ENCODE data around the gene VWA8. TPM values are rescaled to one million over a fixed set of nuclear protein-coding genes. Genes with fewer than 3 reads are reported as not detected.

Gene VWA8
- total RNA-seq, 1 donor from 2014 or later, result 33.4 TPM

DNA sequence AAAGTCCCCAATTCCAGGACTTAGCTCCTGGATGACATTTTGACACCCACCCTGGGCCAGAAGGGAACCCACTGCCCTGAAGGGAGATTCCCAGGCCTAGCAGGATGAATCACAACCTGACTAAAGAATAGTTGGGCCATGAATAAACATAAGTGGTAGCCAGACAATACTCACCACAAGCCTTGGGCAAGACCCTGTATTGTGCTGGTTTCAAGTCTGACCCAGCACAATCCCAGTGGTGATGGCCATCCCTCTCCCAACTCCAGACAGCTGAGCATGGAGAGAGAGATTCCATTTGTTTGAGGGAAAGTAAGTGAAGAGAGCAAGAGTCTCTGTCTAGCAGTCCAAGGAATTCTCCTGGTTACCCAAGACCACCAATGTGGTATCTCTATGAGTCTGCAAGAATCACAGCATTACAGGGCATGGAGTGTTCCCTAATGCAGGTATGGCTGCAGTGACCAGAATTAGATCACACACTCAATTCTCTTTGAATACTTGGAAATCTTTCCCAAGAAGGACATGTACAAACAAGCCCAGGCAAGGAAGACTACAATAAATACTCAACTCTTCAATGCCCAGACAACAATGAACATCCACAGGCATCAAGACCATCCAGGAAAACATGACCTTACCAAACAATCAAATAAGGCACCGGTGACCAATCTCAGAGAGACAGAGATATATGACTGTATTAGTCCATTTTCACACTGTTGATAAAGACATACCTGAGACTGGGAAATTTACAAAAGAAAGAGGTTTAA, 158.0 kb downstream of the VWA8 start:
- intact Hi-C loops (cut with DNase I), result no loop called here
- no peak overlapping the region for H3K4me3 ChIP-seq

DNA sequence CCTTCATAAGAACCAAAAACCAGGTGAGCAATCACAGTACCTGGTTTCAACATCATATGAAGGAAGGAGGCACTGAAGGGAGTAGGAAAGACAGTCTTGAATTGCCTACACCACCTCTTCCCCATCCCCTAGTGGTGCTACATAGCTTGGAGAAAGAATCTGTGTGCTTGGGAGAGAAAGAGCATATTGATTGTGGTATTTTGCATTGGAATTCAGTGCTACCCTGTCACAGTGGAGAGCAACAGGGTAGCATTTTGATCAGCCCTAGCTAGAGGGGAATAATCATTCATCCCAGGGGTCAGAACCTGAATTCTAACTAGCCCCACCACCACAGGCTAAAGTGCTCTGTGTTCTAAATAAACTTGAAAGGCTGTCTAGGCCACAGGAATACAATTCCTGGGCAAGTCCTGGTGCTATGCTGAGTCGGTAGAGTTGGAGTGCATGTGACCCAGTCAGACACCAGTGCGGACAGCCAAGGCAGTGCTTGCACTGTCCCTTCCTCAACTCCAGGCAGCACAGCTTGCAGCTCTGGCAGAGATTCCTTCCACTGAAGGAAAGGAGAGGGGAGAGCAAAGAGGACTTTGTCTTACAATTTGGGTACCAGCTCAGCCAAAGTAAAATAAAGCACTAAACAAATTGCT, 158.7 kb downstream of the VWA8 start:
- Histone ChIP-seq H3K9me3 (no peaks in the 10 kb centered on the region), H3K4me3 (no peak overlapping the region), H3K27me3 (no peaks in the 10 kb centered on the region), H3K36me3 (peaks cover 3 to 14% of the 10 kb centered on the region in 2 donors), H3K27ac (no peak overlapping the region), H3K4me1 (no peaks in the 10 kb centered on the region)
- intact Hi-C loops (cut with DNase I), result no loop called here
- TF ChIP-seq POLR2A (IDR thresholded peaks at IDR 0.05), result no peak
- no peak for TF ChIP-seq POLR2AphosphoS5 (IDR thresholded peaks at IDR 0.05; ENCODE audit: insufficient read depth in 1 of 2, low read depth in 1 of 2)
- TF ChIP-seq, protein P1, sequence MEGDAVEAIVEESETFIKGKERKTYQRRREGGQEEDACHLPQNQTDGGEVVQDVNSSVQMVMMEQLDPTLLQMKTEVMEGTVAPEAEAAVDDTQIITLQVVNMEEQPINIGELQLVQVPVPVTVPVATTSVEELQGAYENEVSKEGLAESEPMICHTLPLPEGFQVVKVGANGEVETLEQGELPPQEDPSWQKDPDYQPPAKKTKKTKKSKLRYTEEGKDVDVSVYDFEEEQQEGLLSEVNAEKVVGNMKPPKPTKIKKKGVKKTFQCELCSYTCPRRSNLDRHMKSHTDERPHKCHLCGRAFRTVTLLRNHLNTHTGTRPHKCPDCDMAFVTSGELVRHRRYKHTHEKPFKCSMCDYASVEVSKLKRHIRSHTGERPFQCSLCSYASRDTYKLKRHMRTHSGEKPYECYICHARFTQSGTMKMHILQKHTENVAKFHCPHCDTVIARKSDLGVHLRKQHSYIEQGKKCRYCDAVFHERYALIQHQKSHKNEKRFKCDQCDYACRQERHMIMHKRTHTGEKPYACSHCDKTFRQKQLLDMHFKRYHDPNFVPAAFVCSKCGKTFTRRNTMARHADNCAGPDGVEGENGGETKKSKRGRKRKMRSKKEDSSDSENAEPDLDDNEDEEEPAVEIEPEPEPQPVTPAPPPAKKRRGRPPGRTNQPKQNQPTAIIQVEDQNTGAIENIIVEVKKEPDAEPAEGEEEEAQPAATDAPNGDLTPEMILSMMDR (IDR thresholded peaks at IDR 0.05), result no peak
- no peak for DNase-seq (ENCODE audit: extremely low spot score in 2 of 2)

More for the DNA sequence above, 158.0 kb downstream of the VWA8 start:
- Histone ChIP-seq H3K4me1 (no peaks in the 10 kb centered on the region), H3K9me3 (no peaks in the 10 kb centered on the region), H3K36me3 (peaks cover 3 to 14% of the 10 kb centered on the region in 2 donors), H3K27me3 (no peaks in the 10 kb centered on the region), H3K27ac (no peak overlapping the region)
- DNase-seq (ENCODE audit: extremely low spot score in 2 of 2), result no peak
- TF ChIP-seq POLR2AphosphoS5 (IDR thresholded peaks at IDR 0.05; ENCODE audit: insufficient read depth in 1 of 2, low read depth in 1 of 2), result no peak
- no peak for TF ChIP-seq POLR2A (IDR thresholded peaks at IDR 0.05)
- TF ChIP-seq, protein P1 (IDR thresholded peaks at IDR 0.05), result no peak

DNA sequence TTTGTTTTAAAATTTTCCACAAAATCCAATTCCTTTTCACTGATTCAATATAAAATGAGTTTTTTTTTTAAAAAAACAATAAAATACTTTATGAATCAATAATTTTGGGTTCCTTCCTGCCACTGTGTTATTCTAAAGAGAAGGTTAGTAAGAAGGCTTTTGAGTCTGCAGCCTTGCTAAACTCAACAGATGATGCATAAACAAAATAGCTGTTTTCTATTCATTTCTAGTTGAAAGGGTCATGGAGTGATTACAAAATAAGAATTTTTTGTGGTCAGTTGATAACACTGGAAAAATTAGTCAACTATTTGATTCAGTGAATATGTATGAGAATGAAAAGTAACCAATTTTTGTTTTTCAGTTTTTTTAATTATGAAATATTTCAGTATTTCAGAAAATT, 169.9 kb downstream of the VWA8 start:
- TF ChIP-seq POLR2A (IDR thresholded peaks at IDR 0.05) (no peak), POLR2AphosphoS5 (IDR thresholded peaks at IDR 0.05; ENCODE audit: insufficient read depth in 1 of 2, low read depth in 1 of 2) (no peak)
- TF ChIP-seq, protein P1 (IDR thresholded peaks at IDR 0.05), result no peak
- H3K36me3 ChIP-seq, result no peaks in the 10 kb centered on the region
- intact Hi-C loops (cut with DNase I), result no loop called here
- no peaks in the 10 kb centered on the region for H3K27me3 ChIP-seq
- no peaks in the 10 kb centered on the region for H3K9me3 ChIP-seq
- no peak overlapping the region for H3K27ac ChIP-seq
- peaks cover 4% of the 10 kb centered on the region for H3K4me1 ChIP-seq
- DNase-seq (ENCODE audit: extremely low spot score in 2 of 2), result no peak
- no peak overlapping the region for H3K4me3 ChIP-seq

DNA sequence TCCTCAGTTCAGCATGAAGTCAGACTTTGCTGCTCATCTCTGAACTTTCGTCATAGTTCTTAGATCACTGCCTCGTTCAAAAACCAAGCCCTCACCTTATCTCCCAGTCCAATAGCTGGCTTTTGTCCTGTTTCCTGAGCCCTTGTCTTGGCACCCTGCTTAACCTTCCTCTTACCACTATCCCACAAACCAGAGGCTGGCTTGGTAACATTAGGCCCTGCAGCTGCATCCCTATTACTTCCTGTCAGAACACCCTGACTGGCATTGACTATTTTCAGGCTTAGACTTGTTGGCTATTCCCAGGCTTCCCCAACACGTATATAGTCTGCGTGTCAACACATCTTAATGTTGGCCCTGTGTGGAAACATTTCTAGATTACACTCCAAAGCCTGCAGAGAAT, 172.4 kb downstream of the VWA8 start:
- no peak overlapping the region for H3K27ac ChIP-seq
- H3K4me1 ChIP-seq, result peaks cover 4% of the 10 kb centered on the region
- TF ChIP-seq, protein P1 (IDR thresholded peaks at IDR 0.05), result no peak
- TF ChIP-seq POLR2AphosphoS5 (IDR thresholded peaks at IDR 0.05; ENCODE audit: insufficient read depth in 1 of 2, low read depth in 1 of 2), result no peak
- no peak for TF ChIP-seq POLR2A (IDR thresholded peaks at IDR 0.05)
- H3K9me3 ChIP-seq, result no peaks in the 10 kb centered on the region
- no peak overlapping the region for H3K4me3 ChIP-seq
- intact Hi-C loops (cut with DNase I), result no loop called here
- H3K36me3 ChIP-seq, result no peaks in the 10 kb centered on the region
- H3K27me3 ChIP-seq, result no peaks in the 10 kb centered on the region
- DNase-seq (ENCODE audit: extremely low spot score in 2 of 2), result no peak
